Psoas muscle (tissue), 8 donors: ENCODE results near the gene FGR. TPM values are rescaled to one million over a fixed set of nuclear protein-coding genes. Genes with fewer than 3 reads are reported as not detected.
A peak's percentile ranks its signal among the peaks of the same experiment; 100 is the strongest.

Experiments
- ATAC-seq, 4 donors: fragments of 200-7000 bp; cut with Tn5 transposase; one replicate each; pipeline ENCODE4 v1.9.1; 2020; ENCODE audit warnings: moderate library complexity in 3 of 4, mild to moderate bottlenecking in 2 of 4
- DNase-seq, 2 donors: peaks; one replicate each; pipeline ENCODE4 v3.0.0-alpha.2; 2020
- H3K27ac ChIP-seq: fragments of 200-600 bp; one replicate; pipeline ENCODE4 v1.8.0; 2022
- H3K27me3 ChIP-seq, 3 donors: fragments of 200-600 bp in 1 of 3; one replicate each; pipeline versions ENCODE4 v1.6.1 to v1.8.0; 2013 to 2022; ENCODE audit warnings: low read length in 2 of 3, mild to moderate bottlenecking in 2 of 3, moderate library complexity in 1 of 3; ENCODE audit not compliant: insufficient read depth in 3 of 3
- H3K36me3 ChIP-seq, 2 donors: fragments of 200-600 bp in 1 of 2; one replicate each; pipeline versions ENCODE4 v1.6.1 to v1.8.0; 2013 to 2022; ENCODE audit warnings: low read depth in 1 of 2, mild to moderate bottlenecking in 1 of 2, moderate library complexity in 1 of 2; ENCODE audit not compliant: insufficient read depth in 1 of 2
- H3K4me1 ChIP-seq: fragments of 200-600 bp; one replicate; pipeline ENCODE4 v1.8.0; 2022
- H3K4me3 ChIP-seq: fragments of 200-600 bp; one replicate; pipeline ENCODE4 v1.8.0; 2022; ENCODE audit warnings: mild to moderate bottlenecking
- H3K9me3 ChIP-seq: fragments of 200-600 bp; one replicate; pipeline ENCODE4 v1.8.0; 2022
- WGBS, 3 donors: extraction: QIAGEN DNeasy Blood & Tissue Kit; methylation state at CpG; one replicate each; pipeline versions ENCODE4 v1.1.6 to v1.1.7; 2013; 5-methylcytosine and 5-hydroxymethylcytosine counted together
- intact Hi-C, 2 donors: fragments of 100-400 bp; cut with DNase I; formaldehyde crosslinking; loops; one replicate each; pipeline versions ENCODE4 v1.11.0 to v1.14.2; 2022
- polyA plus RNA-seq, 3 donors: library from polyadenylated mRNA; stranded (reverse); fragments of 200-250 nt; gene quantifications; one replicate each; pipeline ENCODE4 v1.2.3, GENCODE V29; 2013
- total RNA-seq, 4 donors: library from RNA; stranded (reverse); fragmentation: NEBNext Ultra II Directional in 2 of 4; extraction: Animal tissue kit (Norgen Biotek cat#: 25700) in 2 of 4; gene quantifications; one replicate each; pipeline versions ENCODE4 v1.2.1 to v1.2.4, GENCODE V29; 2021 to 2023
- TF ChIP-seq, protein P1 (sequence below): fragments of 200-600 bp; IDR thresholded peaks from one replicate; pipeline ENCODE4 v1.8.0; 2022; ENCODE audit warnings: antibody characterized with exemption
- donor health status: healthy with polysubstance abuse.
- donor health status: DM: no; HTN: no; CAD: no; lungs with moderate emphysema.
- donor health status: Bipolar disorder and iron deficiency.
- donor health status: healthy.
- donor health status: DM: yes; HTN: yes; CAD: no.
- donor health status: DM: no; HTN: no; CAD: no.
- donor health status: DM: no; HTN: no; CAD: no.
- donor health status: DM: yes; HTN: yes; CAD: no.

Gene FGR
- total and polyA plus RNA-seq, 7 donors, result 1.3 to 3.8 (median 2.8) TPM

DNA sequence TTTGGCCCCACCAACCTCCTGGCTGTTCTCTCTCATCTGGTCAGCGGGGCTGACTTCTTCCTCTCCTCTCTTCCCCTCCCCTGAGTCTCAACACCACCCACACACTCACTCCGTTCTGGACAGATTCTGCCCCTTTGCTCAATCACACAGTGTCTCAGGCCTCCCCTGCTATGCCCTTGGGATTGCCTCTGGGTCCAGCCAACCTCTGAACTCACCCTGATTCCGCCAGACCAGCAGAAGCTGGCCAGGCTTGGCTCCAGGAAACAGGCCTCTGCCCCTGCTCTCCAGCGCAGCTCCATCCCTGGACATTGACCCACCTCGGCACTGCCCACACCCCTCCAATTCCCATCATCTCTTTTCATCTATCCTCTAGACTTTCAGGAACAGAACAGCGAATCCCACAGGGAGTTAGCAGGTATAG is 53.2 kb downstream of the FGR start:
- Histone ChIP-seq H3K4me3 (no peak overlapping the region), H3K9me3 (no peaks in the 10 kb centered on the region), H3K36me3 (peaks cover 0 to 10% of the 10 kb centered on the region in 2 donors), H3K27me3 (no peaks in the 10 kb centered on the region), H3K27ac (peak overlapping the region; percentile 94), H3K4me1 (peaks cover 59% of the 10 kb centered on the region)
- DNase-seq (peak; percentile 72 to 81), ATAC-seq (peak in 3 of 4 donors; percentile 45 to 55 (median 52))
- intact Hi-C loops, result no loop called here
- TF ChIP-seq, protein P1, sequence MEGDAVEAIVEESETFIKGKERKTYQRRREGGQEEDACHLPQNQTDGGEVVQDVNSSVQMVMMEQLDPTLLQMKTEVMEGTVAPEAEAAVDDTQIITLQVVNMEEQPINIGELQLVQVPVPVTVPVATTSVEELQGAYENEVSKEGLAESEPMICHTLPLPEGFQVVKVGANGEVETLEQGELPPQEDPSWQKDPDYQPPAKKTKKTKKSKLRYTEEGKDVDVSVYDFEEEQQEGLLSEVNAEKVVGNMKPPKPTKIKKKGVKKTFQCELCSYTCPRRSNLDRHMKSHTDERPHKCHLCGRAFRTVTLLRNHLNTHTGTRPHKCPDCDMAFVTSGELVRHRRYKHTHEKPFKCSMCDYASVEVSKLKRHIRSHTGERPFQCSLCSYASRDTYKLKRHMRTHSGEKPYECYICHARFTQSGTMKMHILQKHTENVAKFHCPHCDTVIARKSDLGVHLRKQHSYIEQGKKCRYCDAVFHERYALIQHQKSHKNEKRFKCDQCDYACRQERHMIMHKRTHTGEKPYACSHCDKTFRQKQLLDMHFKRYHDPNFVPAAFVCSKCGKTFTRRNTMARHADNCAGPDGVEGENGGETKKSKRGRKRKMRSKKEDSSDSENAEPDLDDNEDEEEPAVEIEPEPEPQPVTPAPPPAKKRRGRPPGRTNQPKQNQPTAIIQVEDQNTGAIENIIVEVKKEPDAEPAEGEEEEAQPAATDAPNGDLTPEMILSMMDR, result no peak
- 62 to 65% (median 63%) methylated on average over 6 of the region's 6 CpGs for WGBS, 3 donors

DNA sequence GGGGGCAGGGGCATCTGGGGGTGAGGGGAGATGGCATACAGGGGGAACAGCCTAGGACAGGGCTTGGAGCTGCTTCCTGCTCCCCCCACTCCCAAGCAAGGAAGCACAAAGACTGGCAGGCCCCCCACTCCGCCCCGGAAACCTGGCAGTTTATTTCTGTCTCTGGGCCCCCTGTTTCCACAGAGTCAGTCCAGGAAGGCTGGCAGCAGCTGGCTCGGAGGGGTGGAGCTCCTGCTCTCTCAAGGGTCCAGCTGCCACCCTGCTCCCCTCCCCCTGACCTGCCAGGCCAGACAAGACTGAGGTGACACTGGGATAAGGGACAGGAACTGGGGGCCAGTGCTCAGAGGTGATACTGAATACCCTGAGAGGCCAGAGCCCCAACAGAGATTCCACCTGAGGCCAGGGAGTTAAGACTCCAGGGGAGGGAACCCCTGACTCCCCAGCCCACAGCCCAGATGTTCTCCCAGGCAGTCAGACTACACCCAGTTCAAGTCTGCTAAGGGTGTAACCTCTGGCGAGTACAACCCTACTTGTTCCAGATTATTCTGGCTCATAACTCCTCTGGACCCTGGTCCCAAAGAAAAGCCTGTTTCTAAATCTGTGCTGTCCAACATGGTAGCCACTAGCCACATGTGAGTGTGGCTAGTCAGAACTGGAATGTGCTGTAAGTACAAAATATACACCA is 57.3 kb downstream of the FGR start:
- intact Hi-C loops, result no loop called here
- H3K36me3 ChIP-seq, result no peaks in the 10 kb centered on the region
- ATAC-seq (no peak), DNase-seq (peak in 1 of 2 donors; percentile 31)
- no peaks in the 10 kb centered on the region for H3K27me3 ChIP-seq
- 9 to 21% (median 15%) methylated on average over 4 of the region's 4 CpGs for WGBS, 3 donors
- no peaks in the 10 kb centered on the region for H3K9me3 ChIP-seq
- H3K4me1 ChIP-seq, result peaks cover 76% of the 10 kb centered on the region
- TF ChIP-seq, protein P1, result no peak
- H3K27ac ChIP-seq, result peak overlapping the region; percentile 94
- no peak overlapping the region for H3K4me3 ChIP-seq

DNA sequence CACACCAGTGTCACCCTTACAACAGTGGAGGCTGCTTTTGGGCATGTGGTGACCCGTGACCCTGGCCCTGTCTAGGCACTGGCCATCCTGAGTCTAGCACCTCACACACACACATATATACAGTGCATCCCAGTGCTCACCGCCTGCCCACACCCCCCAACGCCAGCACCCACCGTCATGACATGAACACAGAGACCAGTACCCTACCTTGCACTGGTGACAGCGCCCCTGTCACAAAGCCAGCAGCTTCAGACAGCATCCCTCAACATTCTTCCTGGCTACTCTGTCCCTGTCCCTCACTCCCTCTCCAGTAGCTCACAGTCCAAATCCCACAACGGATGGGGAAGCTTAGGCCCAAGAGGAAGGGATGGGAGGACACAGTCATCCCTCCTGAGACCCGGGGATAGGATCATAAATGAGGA is 58.2 kb downstream of the FGR start:
- Histone ChIP-seq H3K4me3 (peak overlapping the region; percentile 68), H3K27ac (peak overlapping the region; percentile 94), H3K27me3 (no peaks in the 10 kb centered on the region), H3K36me3 (no peaks in the 10 kb centered on the region), H3K9me3 (no peaks in the 10 kb centered on the region), H3K4me1 (peaks cover 77% of the 10 kb centered on the region)
- DNase-seq, result peak in 1 of 2 donors; percentile 33
- intact Hi-C loops, result no loop called here
- TF ChIP-seq, protein P1, result no peak
- 29 to 41% (median 38%) methylated on average over 7 of the region's 7 CpGs for WGBS, 3 donors
- ATAC-seq, result no peak

DNA sequence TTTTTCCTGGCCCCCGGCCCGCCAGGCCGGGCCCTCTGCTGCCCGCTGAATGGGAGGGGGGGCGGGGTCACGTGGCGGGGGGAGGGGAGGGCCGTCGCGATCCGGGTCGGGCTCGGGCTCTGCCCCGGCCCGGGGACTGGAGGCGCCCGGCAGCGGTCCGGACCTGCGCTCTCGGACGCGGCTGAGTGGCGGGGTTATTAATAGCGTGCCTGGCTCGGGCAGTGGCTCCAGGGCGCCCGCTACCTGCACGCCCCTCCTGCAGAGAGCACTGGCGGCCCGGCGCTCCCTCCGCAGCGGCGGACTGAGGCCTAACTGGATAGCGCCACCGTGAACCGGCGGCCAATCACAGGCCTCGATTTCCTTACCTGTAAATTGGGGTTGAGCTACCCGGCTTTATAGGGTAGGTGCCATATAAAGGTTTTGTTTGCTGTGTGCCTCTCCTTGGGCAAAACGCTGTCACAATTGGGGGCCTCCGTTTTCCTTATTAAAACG is 59.1 kb downstream of the FGR start:
- no peaks in the 10 kb centered on the region for H3K27me3 ChIP-seq
- TF ChIP-seq, protein P1, result peak; percentile 19
- WGBS, 3 donors, result 1 to 4% (median 3%) methylated on average over 29 to 43 of the region's 44 CpGs
- H3K36me3 ChIP-seq, result no peaks in the 10 kb centered on the region
- H3K4me1 ChIP-seq, result peaks cover 79% of the 10 kb centered on the region
- peak; percentile 86 to 94 for DNase-seq
- ATAC-seq, result peak; percentile 82 to 87 (median 82)
- no peaks in the 10 kb centered on the region for H3K9me3 ChIP-seq
- H3K27ac ChIP-seq, result peak overlapping the region; percentile 94
- intact Hi-C loops, result loop anchor here in 1 of 2 donors (2.0 kb wide), 1 partner anchor 23 kb away; no protein-coding TSS in a partner anchor
- peak overlapping the region; percentile 68 for H3K4me3 ChIP-seq
